ENCODE measurements around the gene KDM4E.
A peak's percentile ranks its signal among the peaks of the same experiment; 100 is the strongest.

Gene KDM4E

GRCh38 chr11:95054356-95054755, 29.3 kb downstream of the KDM4E start:
- DNase-seq, result no peak

GRCh38 chr11:95055283-95055897, 30.3 kb downstream of the KDM4E start:
- DNase-seq, result no peak

DNA sequence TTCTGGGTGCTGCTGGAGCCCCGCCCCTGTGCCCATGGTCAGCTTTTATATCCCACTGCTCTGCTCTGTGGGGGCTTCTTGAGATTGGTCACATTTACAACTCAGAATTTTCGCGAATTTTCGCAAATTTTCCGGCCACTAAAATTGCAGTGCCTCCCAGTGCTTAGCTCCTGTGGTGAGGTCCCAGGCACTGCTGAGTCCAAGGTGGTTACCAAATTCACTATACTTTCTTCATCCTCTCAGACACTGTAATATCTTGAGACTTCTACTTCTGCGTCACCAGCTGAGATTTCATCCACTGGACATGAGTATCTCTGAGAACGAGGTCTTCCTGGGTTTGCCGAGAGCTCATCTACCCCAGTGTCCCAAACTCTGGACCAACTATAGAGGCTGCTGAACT, 32.9 kb downstream of the KDM4E start:
- DNase-seq, result no peak

DNA sequence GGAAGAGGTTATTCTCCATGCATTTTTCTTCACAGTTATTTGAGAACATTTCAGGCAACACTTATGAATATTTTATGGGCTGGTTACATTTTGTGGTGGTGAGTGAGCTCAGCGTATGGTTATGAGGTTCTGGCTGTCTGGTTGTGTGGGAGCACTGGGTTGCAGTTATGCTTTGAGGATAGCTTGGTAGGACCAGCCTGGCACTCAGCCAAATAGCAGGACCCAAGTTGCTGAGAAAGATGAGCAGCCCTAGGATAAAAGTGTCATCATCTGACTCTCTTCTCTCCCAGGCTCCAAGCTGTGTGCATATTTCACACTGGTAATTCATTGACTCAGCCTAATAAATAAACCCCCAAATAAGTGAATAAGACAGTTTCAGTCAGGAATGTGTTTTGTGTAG, 33.6 kb downstream of the KDM4E start:
- DNase-seq, result no peak

- DNase-seq, result no peak
Observed at GRCh38 chr11:95059046-95059445, 34.0 kb downstream of the KDM4E start.

GRCh38 chr11:95065336-95065735, 40.3 kb downstream of the KDM4E start:
- no peak for DNase-seq

DNA sequence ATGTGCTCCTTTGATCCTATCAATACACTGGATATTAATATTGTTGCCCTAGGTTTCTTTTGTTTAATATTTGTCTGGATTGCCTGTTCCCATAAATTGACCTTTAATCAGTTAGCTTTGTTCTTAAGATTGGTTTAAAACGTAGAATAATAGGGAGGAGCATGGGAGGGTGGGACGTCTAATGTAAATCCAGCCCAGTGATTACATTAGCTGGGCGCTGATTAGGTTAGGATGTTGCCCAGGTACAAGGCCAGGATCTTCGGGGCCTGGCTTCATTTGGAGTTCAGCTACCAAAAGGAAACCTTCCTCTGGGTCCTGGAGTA, 41.6 kb downstream of the KDM4E start, which contains the start of gene SRSF8:
SRSF8 (plus strand) TSS at position 204 of the 323 bp plus-strand sequence. CDS start 308 bp downstream, outside the sequence.
- no peak for DNase-seq

GRCh38 chr11:95067039-95067840, 42.2 kb downstream of the KDM4E start:
- peak; percentile 79 for DNase-seq

DNA sequence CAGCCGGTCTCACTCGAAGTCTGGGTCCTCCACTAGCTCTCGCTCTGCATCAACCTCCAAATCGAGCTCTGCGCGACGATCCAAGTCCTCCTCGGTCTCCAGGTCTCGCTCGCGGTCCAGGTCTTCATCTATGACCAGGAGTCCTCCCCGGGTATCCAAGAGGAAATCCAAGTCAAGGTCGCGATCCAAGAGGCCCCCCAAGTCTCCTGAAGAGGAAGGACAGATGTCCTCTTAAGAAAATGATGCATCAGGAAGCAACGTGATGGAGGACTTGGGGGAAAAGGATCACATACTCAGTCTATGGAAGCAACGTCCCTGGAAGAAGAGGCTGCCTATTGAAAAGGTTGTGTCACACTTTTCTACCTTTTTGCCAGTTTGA, 42.8 kb downstream of the KDM4E start:
- DNase-seq, result no peak

DNA sequence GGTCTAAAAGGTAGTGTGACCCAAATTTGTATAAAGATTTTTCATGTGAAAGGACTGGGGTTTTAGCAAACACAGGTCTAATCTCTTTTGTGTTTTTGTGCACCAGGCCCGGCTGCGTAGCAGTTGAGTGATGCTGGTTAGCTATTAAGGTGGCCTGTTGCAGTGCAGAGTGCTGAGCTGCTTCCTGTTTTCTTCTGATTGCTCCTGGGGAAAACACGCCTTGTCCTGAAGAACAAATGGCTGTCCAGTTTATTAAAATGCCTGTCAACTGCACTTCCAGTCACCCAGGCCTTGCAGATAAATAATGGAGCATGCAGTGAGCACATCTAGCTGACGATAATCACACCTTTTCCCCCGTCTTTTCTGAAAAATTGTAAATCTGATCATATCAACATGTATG, 43.5 kb downstream of the KDM4E start:
- DNase-seq, result peak; percentile 90

DNA sequence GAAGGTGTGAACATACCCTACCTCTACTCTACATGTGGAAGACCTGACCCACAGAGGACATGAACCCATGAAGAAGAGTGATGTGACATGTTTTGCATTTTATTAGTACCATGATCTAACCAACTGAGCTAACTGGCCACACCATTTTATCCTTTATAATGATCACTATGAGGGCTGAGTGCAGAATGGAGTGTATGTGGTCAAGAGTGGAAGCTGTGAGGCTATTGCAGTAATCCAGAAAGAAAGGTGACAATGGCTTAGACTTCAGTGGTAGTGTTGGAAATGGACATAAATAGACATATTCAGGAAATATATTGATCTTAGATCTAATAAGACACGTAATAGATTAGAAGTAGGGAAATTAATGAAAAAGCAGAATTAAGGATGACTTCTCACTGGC, 45.4 kb downstream of the KDM4E start:
- DNase-seq, result no peak

- no peak for DNase-seq
Observed at GRCh38 chr11:95072948-95073347, 47.9 kb downstream of the KDM4E start.

DNA sequence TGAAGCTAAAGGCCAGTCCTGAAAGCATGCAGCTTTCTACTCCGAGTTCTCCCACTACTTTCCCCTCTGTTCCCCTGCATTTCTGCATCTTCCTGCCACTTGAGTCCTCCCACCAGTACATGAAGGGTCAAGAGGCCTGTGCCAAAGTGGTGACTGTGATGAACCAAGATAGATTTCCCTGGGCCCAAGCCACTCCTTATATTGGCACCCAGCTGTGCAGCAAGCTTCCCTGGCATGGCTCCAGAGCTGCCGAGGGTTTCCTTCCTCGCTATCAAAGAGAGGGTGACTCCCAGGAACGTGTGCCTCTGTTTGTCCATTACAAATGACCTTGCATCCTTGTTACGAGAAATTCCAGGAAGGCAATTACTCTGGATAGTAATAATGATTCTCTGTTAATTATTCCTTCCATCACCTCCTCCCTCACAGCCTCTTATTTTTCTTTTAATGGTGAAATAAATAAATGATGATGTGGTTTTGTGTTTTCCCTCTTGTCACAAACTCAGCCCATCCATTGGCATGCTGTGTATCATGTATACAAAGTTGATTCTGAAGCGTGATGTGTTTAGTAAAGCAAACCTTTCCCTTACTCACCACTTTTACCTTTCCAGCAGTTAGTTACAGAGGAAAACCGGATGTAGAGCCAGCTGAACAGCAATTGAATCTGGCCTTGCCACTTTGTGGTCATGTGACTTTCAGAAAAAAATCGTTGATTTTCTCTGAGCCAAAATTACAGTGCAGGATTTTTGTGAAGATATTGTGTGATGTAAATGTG, 49.9 kb downstream of the KDM4E start:
- peak; percentile 29 for DNase-seq

- no peak for DNase-seq
Observed at GRCh38 chr11:95076416-95076815, 51.4 kb downstream of the KDM4E start.

DNA sequence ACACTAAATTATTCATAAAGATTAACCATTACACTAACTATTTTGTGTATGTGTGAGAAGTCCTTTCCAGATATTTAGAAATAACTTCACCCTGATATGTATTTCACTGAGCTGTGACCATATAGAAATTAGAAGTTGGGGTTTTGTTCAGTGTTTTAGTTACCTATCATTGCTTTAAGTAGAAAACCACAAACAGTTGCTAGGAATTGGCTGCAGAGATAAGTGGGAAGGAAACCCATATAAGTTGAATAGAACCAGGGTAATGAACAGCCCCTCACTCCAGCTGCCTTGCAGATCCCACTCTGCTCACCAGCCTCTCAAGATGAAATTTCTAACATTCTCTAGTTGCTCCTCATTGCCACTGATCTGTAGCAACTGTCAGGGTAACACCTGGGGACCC, 51.9 kb downstream of the KDM4E start:
- no peak for DNase-seq
